Measurements from ENCODE around the gene MYH13. TPM values are rescaled to one million over a fixed set of nuclear protein-coding genes. Genes with fewer than 3 reads are reported as not detected.

MYH13 gene
- total RNA-seq, 1 experiment from 2014 or later = not detected

DNA sequence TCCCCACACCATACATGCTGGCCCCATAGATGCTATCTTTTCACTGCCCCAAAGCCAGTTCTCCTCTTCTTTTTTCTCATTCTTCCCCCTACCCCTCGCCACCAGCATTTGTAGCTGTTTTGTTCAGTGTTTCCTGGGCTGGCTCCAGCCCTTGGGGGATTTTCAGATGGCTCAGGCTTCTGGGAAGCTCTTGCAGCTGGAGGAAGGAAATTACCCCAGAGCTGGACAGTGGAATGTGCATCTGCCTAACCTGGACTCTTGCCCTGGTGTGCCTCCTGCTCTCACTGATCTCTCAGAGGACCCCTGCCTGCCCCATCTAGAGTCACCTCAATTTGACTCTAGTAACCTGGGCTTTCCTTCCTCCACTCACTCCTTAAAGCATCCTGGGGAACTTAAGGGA is 82.8 kb downstream of the MYH13 start:
- Histone ChIP-seq H3K4me3 (ENCODE audit: low read depth, low read length, poor library complexity, severe bottlenecking) (no peak overlapping the region), H3K27ac (ENCODE audit: low read depth, low read length, poor library complexity, severe bottlenecking) (no peak overlapping the region), H3K27me3 (replicated peaks; ENCODE audit: insufficient read depth, low read depth, low read length, poor library complexity) (peaks cover 36% of the 10 kb centered on the region), H3K4me1 (ENCODE audit: insufficient read depth, low read length, poor library complexity, severe bottlenecking) (no peaks in the 10 kb centered on the region), H3K36me3 (ENCODE audit: insufficient read depth, low read length, poor library complexity, severe bottlenecking) (no peaks in the 10 kb centered on the region), H3K9me3 (ENCODE audit: low read depth, low read length, poor library complexity, severe bottlenecking) (no peaks in the 10 kb centered on the region)
- ChIA-PET CTCF (no interaction called here), POLR2A (ENCODE audit: low non-redundant PET) (interaction anchor here (0.8 kb wide), 1 partner anchor 59 kb away, joined by 3 read pairs; no protein-coding TSS in a partner anchor)
- intact Hi-C loops (cut with micrococcal nuclease; ENCODE audit: unreplicated experiment) = no loop called here
- TF ChIP-seq EZH2 (IDR thresholded peaks at IDR 0.05; ENCODE audit: borderline replicate concordance, low read depth, low read length, poor library complexity, severe bottlenecking) (no peak), CTCF (conservative IDR thresholded peaks at IDR 0.05; ENCODE audit: low read depth, low read length) (no peak)
- no peak for DNase-seq (ENCODE audit: low spot score)
- no TSS peak for BruUV-seq (replicated peaks)

- H3K4me1 ChIP-seq (ENCODE audit: insufficient read depth, low read length, poor library complexity, severe bottlenecking) = no peaks in the 10 kb centered on the region
- H3K27me3 ChIP-seq (replicated peaks; ENCODE audit: insufficient read depth, low read depth, low read length, poor library complexity) = peaks cover 40% of the 10 kb centered on the region
- H3K4me3 ChIP-seq (ENCODE audit: low read depth, low read length, poor library complexity, severe bottlenecking) = no peak overlapping the region
- TF ChIP-seq EZH2 (IDR thresholded peaks at IDR 0.05; ENCODE audit: borderline replicate concordance, low read depth, low read length, poor library complexity, severe bottlenecking) = no peak
- no TSS peak for BruUV-seq (replicated peaks)
- DNase-seq (ENCODE audit: low spot score) = no peak
- no peaks in the 10 kb centered on the region for H3K9me3 ChIP-seq (ENCODE audit: low read depth, low read length, poor library complexity, severe bottlenecking)
- no peaks in the 10 kb centered on the region for H3K36me3 ChIP-seq (ENCODE audit: insufficient read depth, low read length, poor library complexity, severe bottlenecking)
- no peak overlapping the region for H3K27ac ChIP-seq (ENCODE audit: low read depth, low read length, poor library complexity, severe bottlenecking)
- ChIA-PET POLR2A (ENCODE audit: low non-redundant PET) (no interaction called here), CTCF (no interaction called here)
- intact Hi-C loops (cut with micrococcal nuclease; ENCODE audit: unreplicated experiment) = no loop called here
Measured at GRCh38 chr17:10286324-10286723, 86.5 kb downstream of the MYH13 start.

DNA sequence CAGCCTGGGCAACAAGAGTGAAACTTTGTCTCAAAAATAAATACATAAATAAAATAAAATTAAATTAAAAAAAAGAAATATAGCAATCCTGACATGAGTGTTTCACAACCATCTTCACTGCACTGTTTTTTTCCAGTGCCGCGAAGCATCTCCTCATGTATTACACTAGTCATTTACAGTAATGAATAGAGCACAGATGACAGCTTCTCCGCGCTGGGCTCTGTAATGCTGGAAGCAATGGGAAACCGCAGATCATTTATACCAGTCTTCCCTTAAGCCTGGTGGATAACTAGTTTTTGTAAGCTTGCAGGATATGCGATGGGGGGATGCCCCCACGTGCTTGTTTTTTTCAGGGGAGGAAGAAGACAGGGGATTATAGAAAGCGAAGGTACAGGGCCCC is 86.9 kb downstream of the MYH13 start:
- no peak for DNase-seq (ENCODE audit: low spot score)
- TF ChIP-seq CTCF (conservative IDR thresholded peaks at IDR 0.05; ENCODE audit: low read depth, low read length) (no peak), EZH2 (IDR thresholded peaks at IDR 0.05; ENCODE audit: borderline replicate concordance, low read depth, low read length, poor library complexity, severe bottlenecking) (no peak)
- CTCF ChIA-PET = no interaction called here
- H3K4me1 ChIP-seq (ENCODE audit: insufficient read depth, low read length, poor library complexity, severe bottlenecking) = no peaks in the 10 kb centered on the region
- no TSS peak for BruUV-seq (replicated peaks)
- no peak overlapping the region for H3K4me3 ChIP-seq (ENCODE audit: low read depth, low read length, poor library complexity, severe bottlenecking)
- peaks cover 36% of the 10 kb centered on the region for H3K27me3 ChIP-seq (replicated peaks; ENCODE audit: insufficient read depth, low read depth, low read length, poor library complexity)
- H3K27ac ChIP-seq (ENCODE audit: low read depth, low read length, poor library complexity, severe bottlenecking) = no peak overlapping the region
- POLR2A ChIA-PET (ENCODE audit: low non-redundant PET) = no interaction called here
- H3K36me3 ChIP-seq (ENCODE audit: insufficient read depth, low read length, poor library complexity, severe bottlenecking) = no peaks in the 10 kb centered on the region
- no peaks in the 10 kb centered on the region for H3K9me3 ChIP-seq (ENCODE audit: low read depth, low read length, poor library complexity, severe bottlenecking)
- intact Hi-C loops (cut with micrococcal nuclease; ENCODE audit: unreplicated experiment) = no loop called here

- intact Hi-C loops (cut with micrococcal nuclease; ENCODE audit: unreplicated experiment) = no loop called here
- TF ChIP-seq CTCF (conservative IDR thresholded peaks at IDR 0.05; ENCODE audit: low read depth, low read length) = no peak
- no peak for TF ChIP-seq EZH2 (IDR thresholded peaks at IDR 0.05; ENCODE audit: borderline replicate concordance, low read depth, low read length, poor library complexity, severe bottlenecking)
- Histone ChIP-seq H3K4me3 (ENCODE audit: low read depth, low read length, poor library complexity, severe bottlenecking) (no peak overlapping the region), H3K9me3 (ENCODE audit: low read depth, low read length, poor library complexity, severe bottlenecking) (no peaks in the 10 kb centered on the region), H3K36me3 (ENCODE audit: insufficient read depth, low read length, poor library complexity, severe bottlenecking) (no peaks in the 10 kb centered on the region), H3K27ac (ENCODE audit: low read depth, low read length, poor library complexity, severe bottlenecking) (no peak overlapping the region), H3K27me3 (replicated peaks; ENCODE audit: insufficient read depth, low read depth, low read length, poor library complexity) (peaks cover 4% of the 10 kb centered on the region), H3K4me1 (ENCODE audit: insufficient read depth, low read length, poor library complexity, severe bottlenecking) (no peaks in the 10 kb centered on the region)
- ChIA-PET POLR2A (ENCODE audit: low non-redundant PET) (no interaction called here), CTCF (interaction anchor here (0.6 kb wide), 1 partner anchor 16 kb away, joined by 3 read pairs; no protein-coding TSS in a partner anchor)
- BruUV-seq (replicated peaks) = no TSS peak
- DNase-seq (ENCODE audit: low spot score) = no peak
Measured at GRCh38 chr17:10280068-10280467, 92.7 kb downstream of the MYH13 start.

All from A673 (cell line).